Measurements from ENCODE around the gene HOXC9. TPM values are rescaled to one million over a fixed set of nuclear protein-coding genes. Genes with fewer than 3 reads are reported as not detected.

The HOXC9 gene
- total RNA-seq, 4 donors from 2014 or later, result 13.6 to 37.7 (median 26.3) TPM

GRCh38 chr12:53958128-53958527, 41.8 kb upstream of the HOXC9 start:
- in situ Hi-C loops (cut with MboI; ENCODE audit: low sequenced_read_pairs in 4 of 4) (no loop called here), intact Hi-C loops (cut with DNase I; ENCODE audit: low total_unique reads) (no loop called here)
- H3K4me3 ChIP-seq, result no peak overlapping the region
- no peak for DNase-seq
- no peak overlapping the region for H3K27ac ChIP-seq
- H3K4me1 ChIP-seq, result no peaks in the 10 kb centered on the region
- peaks cover 92 to 100% (median 93%) of the 10 kb centered on the region in 3 donors for H3K27me3 ChIP-seq
- no peaks in the 10 kb centered on the region for H3K9me3 ChIP-seq
- TF ChIP-seq POLR2A (IDR thresholded peaks at IDR 0.05) (no peak), CTCF (IDR thresholded peaks at IDR 0.05 in 4 of 5, conservative IDR thresholded peaks at IDR 0.05 in 1 of 5) (no peak)
- H3K36me3 ChIP-seq, result no peaks in the 10 kb centered on the region
- no peak for ATAC-seq

- in situ Hi-C loops (cut with MboI; ENCODE audit: low sequenced_read_pairs in 4 of 4), result no loop called here
- Histone ChIP-seq H3K36me3 (no peaks in the 10 kb centered on the region), H3K4me1 (peaks cover 0 to 5% of the 10 kb centered on the region in 2 donors), H3K4me3 (no peak overlapping the region), H3K27me3 (peaks cover 93 to 99% (median 93%) of the 10 kb centered on the region in 3 donors), H3K27ac (no peak overlapping the region), H3K9me3 (no peaks in the 10 kb centered on the region)
- TF ChIP-seq CTCF (IDR thresholded peaks at IDR 0.05 in 4 of 5, conservative IDR thresholded peaks at IDR 0.05 in 1 of 5), result no peak
- TF ChIP-seq POLR2A (IDR thresholded peaks at IDR 0.05), result no peak
- intact Hi-C loops (cut with DNase I; ENCODE audit: low total_unique reads), result no loop called here
- no peak for DNase-seq
- no peak for ATAC-seq
Observed at GRCh38 chr12:53959314-53959713, 40.6 kb upstream of the HOXC9 start.

GRCh38 chr12:53960187-53961024, 39.6 kb upstream of the HOXC9 start:
- Histone ChIP-seq H3K4me1 (peaks cover 0 to 5% of the 10 kb centered on the region in 2 donors), H3K9me3 (no peaks in the 10 kb centered on the region), H3K4me3 (peak overlapping the region in 3 of 4 donors; percentile 14 to 46 (median 26)), H3K36me3 (no peaks in the 10 kb centered on the region), H3K27me3 (peaks cover 93 to 99% (median 95%) of the 10 kb centered on the region in 3 donors), H3K27ac (peak overlapping the region in 1 of 4 donors; percentile 27)
- DNase-seq (no peak), ATAC-seq (no peak)
- TF ChIP-seq CTCF (IDR thresholded peaks at IDR 0.05 in 4 of 5, conservative IDR thresholded peaks at IDR 0.05 in 1 of 5) (no peak), POLR2A (IDR thresholded peaks at IDR 0.05) (no peak)
- in situ Hi-C loops (cut with MboI; ENCODE audit: low sequenced_read_pairs in 4 of 4), result no loop called here
- intact Hi-C loops (cut with DNase I; ENCODE audit: low total_unique reads), result no loop called here

GRCh38 chr12:53961025-53961761, 38.8 kb upstream of the HOXC9 start:
- peak overlapping the region in 1 of 4 donors; percentile 27 for H3K27ac ChIP-seq
- peak in 1 of 2 donors; percentile 18 for ATAC-seq
- no peak for DNase-seq
- TF ChIP-seq POLR2A (IDR thresholded peaks at IDR 0.05) (no peak), CTCF (IDR thresholded peaks at IDR 0.05 in 4 of 5, conservative IDR thresholded peaks at IDR 0.05 in 1 of 5) (peak in 1 of 5 experiments; percentile 18)
- peaks cover 93 to 99% (median 95%) of the 10 kb centered on the region in 3 donors for H3K27me3 ChIP-seq
- H3K4me3 ChIP-seq, result peak overlapping the region; percentile 14 to 46 (median 22)
- H3K4me1 ChIP-seq, result peaks cover 0 to 5% of the 10 kb centered on the region in 2 donors
- H3K9me3 ChIP-seq, result no peaks in the 10 kb centered on the region
- no peaks in the 10 kb centered on the region for H3K36me3 ChIP-seq
- in situ Hi-C loops (cut with MboI; ENCODE audit: low sequenced_read_pairs in 4 of 4), result no loop called here
- intact Hi-C loops (cut with DNase I; ENCODE audit: low total_unique reads), result no loop called here
